PC-3 (cell line): ENCODE measurements around the gene LUC7L. TPM values are rescaled to one million over a fixed set of nuclear protein-coding genes. Genes with fewer than 3 reads are reported as not detected.
"Not testable (repeated sequence)": the region's sequence is repeated elsewhere in the genome, so short reads cannot be mapped to it uniquely, and the experiment has no call there.

Experiments used
- ATAC-seq: fragments of 200-7000 bp; cut with Tn5 transposase; 2 replicates; pipeline ENCODE4 v1.9.1; 2020; ENCODE audit warnings: mild to moderate bottlenecking, moderate library complexity
- BruUV-seq: library from RNA; stranded (reverse); fragments of 400-500 nt; replicated peaks from 2 replicates; lab custom pipeline; 2021; lab: Mats Ljungman, UMichigan
- CTCF ChIA-PET: fragments of 300-600 bp; sonication (Branson Sonifier 250); formaldehyde crosslinking; loops from one replicate; lab custom pipeline; 2022; ENCODE audit warnings: antibody characterized with exemption; lab: Charles Lee
- POLR2A ChIA-PET: fragments of 300-600 bp; sonication (Branson Sonifier 250); formaldehyde crosslinking; loops from one replicate; lab custom pipeline; 2022; ENCODE audit warnings: antibody characterized with exemption; ENCODE audit not compliant: unreplicated experiment; lab: Charles Lee
- DNase-seq: peaks from one replicate; pipeline ENCODE4 v3.0.0-alpha.2; 2015
- H2AFZ ChIP-seq: fragments of 300-600 bp; sonication (generic); 2 replicates; pipeline ENCODE4 v1.6.0; 2016; ENCODE audit warnings: antibody characterized with exemption, low read length
- H3F3A ChIP-seq: fragments of 300-600 bp; sonication (generic); one replicate; pipeline ENCODE4 v1.6.0; 2017; ENCODE audit warnings: antibody characterized with exemption, low read length, control low read depth, mild to moderate bottlenecking; ENCODE audit not compliant: unreplicated experiment
- H3K27ac ChIP-seq: fragments of 300-600 bp; sonication (generic); 2 replicates; pipeline ENCODE4 v1.5.1; 2016; ENCODE audit warnings: mild to moderate bottlenecking, low read length
- H3K27me3 ChIP-seq: fragments of 300-600 bp; sonication (generic); 2 replicates; pipeline ENCODE4 v1.6.1; 2016; ENCODE audit warnings: low read length, mixed read lengths
- H3K36me3 ChIP-seq: fragments of 300-600 bp; sonication (generic); 2 replicates; pipeline ENCODE4 v1.6.1; 2016; ENCODE audit warnings: low read depth, mixed run types, low read length, mixed read lengths
- H3K4me1 ChIP-seq: fragments of 300-600 bp; sonication (generic); 2 replicates; pipeline ENCODE4 v1.5.1; 2016; ENCODE audit warnings: low read length; ENCODE audit not compliant: insufficient read depth
- H3K4me2 ChIP-seq: fragments of 300-600 bp; sonication (generic); 2 replicates; pipeline ENCODE4 v1.6.0; 2016; ENCODE audit warnings: low read length
- H3K4me3 ChIP-seq: fragments of 300-600 bp; sonication (generic); 2 replicates; pipeline ENCODE4 v1.5.1; 2016; ENCODE audit warnings: mild to moderate bottlenecking, low read length, mixed read lengths
- H3K79me2 ChIP-seq: fragments of 300-600 bp; sonication (generic); 2 replicates; pipeline ENCODE4 v1.6.1; 2017; ENCODE audit warnings: low read length, mixed read lengths
- H3K9ac ChIP-seq: fragments of 300-600 bp; sonication (generic); 2 replicates; pipeline ENCODE4 v1.6.0; 2016; ENCODE audit warnings: mild to moderate bottlenecking, low read length
- H3K9me2 ChIP-seq: fragments of 300-600 bp; sonication (generic); replicated peaks from 2 replicates; pipeline ENCODE4 v1.6.1; 2016; ENCODE audit warnings: mixed run types, low read length, mixed read lengths
- H3K9me3 ChIP-seq: fragments of 300-600 bp; sonication (generic); 2 replicates; pipeline ENCODE4 v1.6.1; 2016; ENCODE audit warnings: low read length, mixed read lengths
- H4K20me1 ChIP-seq: fragments of 300-600 bp; sonication (generic); 2 replicates; pipeline ENCODE4 v1.6.1; 2016; ENCODE audit warnings: low read length, mixed read lengths
- CTCF ChIP-seq: fragments of 300-600 bp; sonication (generic); conservative IDR thresholded peaks from 2 replicates; pipeline ENCODE4 v1.5.1; 2017; ENCODE audit warnings: antibody characterized with exemption, low read depth, mild to moderate bottlenecking, low read length
- EZH2 ChIP-seq: fragments of 300-600 bp; sonication (generic); IDR thresholded peaks from one replicate; pipeline ENCODE4 v1.6.1; 2017; ENCODE audit warnings: antibody characterized with exemption, mild to moderate bottlenecking, low read length; ENCODE audit not compliant: unreplicated experiment
- EZH2phosphoT487 ChIP-seq: fragments of 300-600 bp; sonication (generic); IDR thresholded peaks from 2 replicates; pipeline ENCODE4 v1.6.1; 2018; ENCODE audit warnings: mild to moderate bottlenecking, antibody characterized with exemption, low read length, borderline replicate concordance
- intact Hi-C: fragments of 100-400 bp; cut with micrococcal nuclease; formaldehyde crosslinking; loops from 2 replicates; pipeline ENCODE4 v1.9.0; 2023
- total RNA-seq: library from RNA; depleted of rRNA; stranded (reverse); fragments of >200 nt; gene quantifications from 2 replicates; pipeline ENCODE4 v1.2.3, GENCODE V29; 2014

The LUC7L gene
- total RNA-seq, 1 experiment from 2014 or later, result 46.0 TPM

- Histone ChIP-seq H3K4me1 (no peaks in the 10 kb centered on the region), H3K9me3 (no peaks in the 10 kb centered on the region), H3K27ac (no peak overlapping the region), H3K79me2 (no peaks in the 10 kb centered on the region), H3K4me2 (no peak overlapping the region), H3K27me3 (no peaks in the 10 kb centered on the region), H3F3A (no peaks in the 10 kb centered on the region), H4K20me1 (no peaks in the 10 kb centered on the region), H3K9ac (no peak overlapping the region), H3K9me2 (no peaks in the 10 kb centered on the region), H3K4me3 (no peak overlapping the region), H3K36me3 (no peaks in the 10 kb centered on the region), H2AFZ (no peak overlapping the region)
- no peak for DNase-seq
- no peak for ATAC-seq
- ChIA-PET CTCF (no interaction called here), POLR2A (no interaction called here)
- TF ChIP-seq EZH2, result no peak
- TF ChIP-seq EZH2phosphoT487, result no peak
- TF ChIP-seq CTCF, result no peak
- intact Hi-C loops, result no loop called here
- no TSS peak for BruUV-seq
Measured at GRCh38 chr16:259814-260253, 30.6 kb upstream of the LUC7L start.

GRCh38 chr16:259226-259625 is 30.0 kb upstream of the LUC7L start:
- Histone ChIP-seq H3K27me3 (no peaks in the 10 kb centered on the region), H4K20me1 (no peaks in the 10 kb centered on the region), H3K9me2 (no peaks in the 10 kb centered on the region), H3K4me3 (no peak overlapping the region), H3K9me3 (no peaks in the 10 kb centered on the region), H2AFZ (no peak overlapping the region), H3K27ac (no peak overlapping the region), H3F3A (no peaks in the 10 kb centered on the region), H3K79me2 (no peaks in the 10 kb centered on the region), H3K4me1 (no peaks in the 10 kb centered on the region), H3K4me2 (no peak overlapping the region), H3K36me3 (no peaks in the 10 kb centered on the region), H3K9ac (no peak overlapping the region)
- no peak for TF ChIP-seq CTCF
- TF ChIP-seq EZH2, result no peak
- no peak for TF ChIP-seq EZH2phosphoT487
- no TSS peak for BruUV-seq
- intact Hi-C loops, result no loop called here
- CTCF ChIA-PET, result no interaction called here
- DNase-seq (no peak), ATAC-seq (no peak)
- POLR2A ChIA-PET, result no interaction called here

GRCh38 chr16:258091-258490 is 28.8 kb upstream of the LUC7L start:
- H3K9me3 ChIP-seq, BruUV-seq, CTCF ChIA-PET, H4K20me1 ChIP-seq, ATAC-seq, H3K4me1 ChIP-seq, H3K36me3 ChIP-seq, H3K9ac ChIP-seq, intact Hi-C loops, H3K27ac ChIP-seq, DNase-seq, H3K79me2 ChIP-seq, H3K4me3 ChIP-seq, POLR2A ChIA-PET, H3F3A ChIP-seq, H3K4me2 ChIP-seq, H3K27me3 ChIP-seq, H3K9me2 ChIP-seq, H2AFZ ChIP-seq: not testable (repeated sequence)
